PC-9 (cell line): Measurements from ENCODE around the gene PABPN1. TPM values are rescaled to one million over a fixed set of nuclear protein-coding genes. Genes with fewer than 3 reads are reported as not detected.

ENCODE experiments used
- BruUV-seq: library from RNA; stranded (reverse); fragments of 400-500 nt; replicated peaks from 2 replicates; lab custom pipeline; 2021; lab: Mats Ljungman, UMichigan
- CTCF ChIA-PET: fragments of 300-600 bp; sonication (Branson Sonifier 250); formaldehyde crosslinking; loops from one replicate; lab custom pipeline; 2022; ENCODE audit warnings: antibody characterized with exemption; lab: Charles Lee
- POLR2A ChIA-PET: fragments of 300-600 bp; sonication (Branson Sonifier 250); formaldehyde crosslinking; loops from one replicate; lab custom pipeline; 2022; ENCODE audit warnings: antibody characterized with exemption; ENCODE audit not compliant: unreplicated experiment; lab: Charles Lee
- DNase-seq, 2 experiments: peaks; one replicate each; pipeline versions ENCODE4 v3.0.0 to v3.0.0-alpha.2; 2015 to 2022; ENCODE audit warnings: mixed read lengths in 1 of 2
- H2AFZ ChIP-seq: fragments of 200-600 bp; sonication (generic); 2 replicates; pipeline ENCODE4 v1.8.1; 2017; ENCODE audit warnings: antibody characterized with exemption
- H3F3A ChIP-seq: fragments of 200-600 bp; sonication (generic); 2 replicates; pipeline ENCODE4 v1.8.1; 2017; ENCODE audit warnings: antibody characterized with exemption, mild to moderate bottlenecking, low read depth; ENCODE audit not compliant: insufficient read depth
- H3K27ac ChIP-seq: fragments of 200-600 bp; sonication (generic); 2 replicates; pipeline ENCODE4 v1.6.1; 2016; ENCODE audit warnings: mixed run types
- H3K27me3 ChIP-seq: fragments of 200-600 bp; sonication (generic); 2 replicates; pipeline ENCODE4 v1.6.1; 2016; ENCODE audit warnings: low read depth, mixed run types; ENCODE audit not compliant: insufficient read depth
- H3K36me3 ChIP-seq: fragments of 200-600 bp; sonication (generic); 2 replicates; pipeline ENCODE4 v1.6.1; 2016; ENCODE audit warnings: low read depth, mixed run types
- H3K4me1 ChIP-seq: fragments of 200-600 bp; sonication (generic); replicated peaks from 2 replicates; pipeline ENCODE4 v1.6.1; 2016; ENCODE audit warnings: mixed run types; ENCODE audit not compliant: insufficient read depth
- H3K4me2 ChIP-seq: fragments of 200-600 bp; sonication (generic); 2 replicates; pipeline ENCODE4 v1.6.1; 2017; ENCODE audit warnings: mixed run types
- H3K4me3 ChIP-seq: fragments of 200-600 bp; sonication (generic); 2 replicates; pipeline ENCODE4 v1.6.1; 2016; ENCODE audit warnings: mixed run types
- H3K79me2 ChIP-seq: fragments of 200-600 bp; sonication (generic); 2 replicates; pipeline ENCODE4 v1.6.1; 2017; ENCODE audit warnings: low read depth, mixed run types
- H3K9me2 ChIP-seq: fragments of 200-600 bp; sonication (generic); 2 replicates; pipeline ENCODE4 v1.8.1; 2017; ENCODE audit warnings: mild to moderate bottlenecking; ENCODE audit not compliant: insufficient read depth
- H3K9me3 ChIP-seq: fragments of 200-600 bp; sonication (generic); 2 replicates; pipeline ENCODE4 v1.8.1; 2016; ENCODE audit warnings: low read depth; ENCODE audit not compliant: insufficient read depth
- H4K20me1 ChIP-seq: fragments of 200-600 bp; sonication (generic); 2 replicates; pipeline ENCODE4 v1.8.1; 2017; ENCODE audit not compliant: insufficient read depth
- CTCF ChIP-seq: fragments of 200-600 bp; sonication (generic); conservative IDR thresholded peaks from 2 replicates; pipeline ENCODE4 v1.6.1; 2017; ENCODE audit warnings: mixed run types, antibody characterized with exemption, mild to moderate bottlenecking, moderate library complexity
- EZH2 ChIP-seq: fragments of 200-600 bp; sonication (generic); IDR thresholded peaks from 2 replicates; pipeline ENCODE4 v1.8.0; 2017; ENCODE audit warnings: antibody characterized with exemption, low read depth
- intact Hi-C: fragments of 100-400 bp; cut with micrococcal nuclease; formaldehyde crosslinking; loops from one replicate; pipeline ENCODE4 v1.10.0; 2022; ENCODE audit not compliant: unreplicated experiment
- total RNA-seq: library from RNA; stranded (reverse); gene quantifications from 2 replicates; pipeline ENCODE4 v1.2.3, GENCODE V29; 2021

The PABPN1 gene
- total RNA-seq, 1 experiment from 2014 or later = 142 TPM

- no peak overlapping the region for H3K4me3 ChIP-seq
- peaks cover 8% of the 10 kb centered on the region for H3K4me1 ChIP-seq
- no peaks in the 10 kb centered on the region for H3K36me3 ChIP-seq
- H3K27me3 ChIP-seq = no peaks in the 10 kb centered on the region
- intact Hi-C loops = loop anchor here (5.0 kb wide), 1 partner anchor 110 kb away; no protein-coding TSS in a partner anchor
- no peak for DNase-seq
- H3F3A ChIP-seq = peaks cover 6% of the 10 kb centered on the region; the same call in 1 of the 2 replicates
- H3K9me3 ChIP-seq = no peaks in the 10 kb centered on the region
- no TSS peak for BruUV-seq
- 0 out of 2 replicates have a peak, but pooled peaks cover 8% of the 10 kb centered on the region for H3K79me2 ChIP-seq
- no peak overlapping the region for H3K4me2 ChIP-seq
- ChIA-PET CTCF (interaction anchor here (0.8 kb wide), 1 partner anchor 28 kb away, joined by 3 read pairs; no protein-coding TSS in a partner anchor), POLR2A (no interaction called here)
- TF ChIP-seq EZH2 = no peak
- TF ChIP-seq CTCF = no peak
- no peak overlapping the region for H2AFZ ChIP-seq
- no peaks in the 10 kb centered on the region for H3K9me2 ChIP-seq
- H3K27ac ChIP-seq = no peak overlapping the region
- H4K20me1 ChIP-seq = no peaks in the 10 kb centered on the region
These were observed 23.5 kb upstream of the PABPN1 start for GRCh38 chr14:23297611-23298277.

GRCh38 chr14:23299211-23299957, 21.9 kb upstream of the PABPN1 start:
- TF ChIP-seq CTCF (peak; percentile 44), EZH2 (no peak)
- DNase-seq = peak in 1 of 2 experiments; percentile 52
- H3K4me2 ChIP-seq = 0 out of 2 replicates have a peak overlapping the region, but pooled peaks have one; percentile 79
- H2AFZ ChIP-seq = no peak overlapping the region
- no peaks in the 10 kb centered on the region for H3K9me2 ChIP-seq
- H3K27ac ChIP-seq = no peak overlapping the region
- ChIA-PET POLR2A (no interaction called here), CTCF (interaction anchor here (0.7 kb wide), 1 partner anchor 204 kb away, joined by 16 read pairs; the partner anchor contains the start of gene C14orf119)
- BruUV-seq = no TSS peak
- H3K9me3 ChIP-seq = no peaks in the 10 kb centered on the region
- peaks cover 8% of the 10 kb centered on the region for H3K4me1 ChIP-seq
- H3K4me3 ChIP-seq = no peak overlapping the region
- peaks cover 6% of the 10 kb centered on the region; the same call in 1 of the 2 replicates for H3F3A ChIP-seq
- intact Hi-C loops = loop anchor here (1.0 to 5.0 kb wide), 3 partner anchors 34 to 179 kb away; no protein-coding TSS in a partner anchor
- no peaks in the 10 kb centered on the region for H4K20me1 ChIP-seq
- no peaks in the 10 kb centered on the region for H3K36me3 ChIP-seq
- 0 out of 2 replicates have a peak, but pooled peaks cover 8% of the 10 kb centered on the region for H3K79me2 ChIP-seq
- no peaks in the 10 kb centered on the region for H3K27me3 ChIP-seq

- intact Hi-C loops = loop anchor here (1.0 to 10.0 kb wide), 4 partner anchors 35 to 225 kb away; no protein-coding TSS in a partner anchor
- H3K4me1 ChIP-seq = peaks cover 8% of the 10 kb centered on the region
- no peaks in the 10 kb centered on the region for H3K9me3 ChIP-seq
- peak overlapping the region; percentile 79 for H3K4me2 ChIP-seq
- no peak overlapping the region; the same call in 1 of the 2 replicates for H2AFZ ChIP-seq
- no TSS peak for BruUV-seq
- no peak for DNase-seq
- POLR2A ChIA-PET = interaction anchor here (0.6 kb wide), 2 partner anchors 46 to 294 kb away, joined by 4 to 5 read pairs; no protein-coding TSS in a partner anchor
- CTCF ChIA-PET = interaction anchor here (0.6 to 1.1 kb wide), 5 partner anchors 22 to 205 kb away, joined by 3 to 16 read pairs (median 6); partner anchors contain the start of gene C14orf119
- H3K27me3 ChIP-seq = no peaks in the 10 kb centered on the region
- no peaks in the 10 kb centered on the region for H3K9me2 ChIP-seq
- H3K27ac ChIP-seq = peak overlapping the region; percentile 20; the same call in 1 of the 2 replicates
- H3K4me3 ChIP-seq = peak overlapping the region; percentile 67
- 0 out of 2 replicates have a peak, but pooled peaks cover 8% of the 10 kb centered on the region for H3K79me2 ChIP-seq
- 0 out of 2 replicates have a peak, but pooled peaks have one; percentile 10 for TF ChIP-seq CTCF
- no peak for TF ChIP-seq EZH2
- no peaks in the 10 kb centered on the region for H3K36me3 ChIP-seq
- peaks cover 6% of the 10 kb centered on the region; the same call in 1 of the 2 replicates for H3F3A ChIP-seq
- H4K20me1 ChIP-seq = no peaks in the 10 kb centered on the region
These were observed 21.1 kb upstream of the PABPN1 start for GRCh38 chr14:23299986-23300686.
